HCT116 (cell line): ENCODE measurements around the gene NCOA1. TPM values are rescaled to one million over a fixed set of nuclear protein-coding genes. Genes with fewer than 3 reads are reported as not detected.
"Not testable (repeated sequence)": the region's sequence is repeated elsewhere in the genome, so short reads cannot be mapped to it uniquely, and the experiment has no call there.

Experiments used
- ATAC-seq: fragments of 200-7000 bp; cut with Tn5 transposase; 2 replicates; pipeline ENCODE4 v1.9.1; 2020; ENCODE audit warnings: mild to moderate bottlenecking, moderate library complexity
- BruUV-seq: library from RNA; stranded (reverse); fragments of 400-500 nt; replicated peaks from 2 replicates; lab custom pipeline; 2021; lab: Mats Ljungman, UMichigan
- CTCF ChIA-PET: fragments of 300-600 bp; sonication (Branson Sonifier 250); formaldehyde crosslinking; loops from one replicate; lab custom pipeline; 2021; ENCODE audit warnings: antibody characterized with exemption; lab: Charles Lee
- POLR2A ChIA-PET: fragments of 300-600, 350-600 bp; sonication (Branson Sonifier 250); formaldehyde crosslinking; loops from one replicate; lab custom pipeline; 2021; ENCODE audit warnings: antibody characterized with exemption; lab: Charles Lee
- RAD21 ChIA-PET, 2 experiments: fragments of 300-600 bp; sonication (Branson Sonifier 250); formaldehyde crosslinking; loops; one replicate each; lab custom pipeline; 2023; ENCODE audit warnings: low total read pairs in 2 of 2; ENCODE audit not compliant: uncharacterized antibody in 2 of 2, unreplicated experiment in 2 of 2, low non-redundant PET in 1 of 2; lab: Charles Lee
- DNase-seq: peaks from one replicate; pipeline ENCODE4 v3.0.0-alpha.2; 2010; ENCODE audit warnings: low read depth, low spot score
- H2AFZ ChIP-seq: fragments of 200-600 bp; shearing (Covaris generic), sonication (generic); 2 replicates; pipeline ENCODE4 v1.6.1; 2017; ENCODE audit warnings: low read depth, mixed run types, mixed read lengths, antibody characterized with exemption, low read length; ENCODE audit not compliant: poor library complexity, severe bottlenecking
- H3K27ac ChIP-seq: 2 replicates; pipeline ENCODE4 v1.5.1; 2012; ENCODE audit warnings: low read depth, low read length
- H3K27me3 ChIP-seq: fragments of 200-600 bp; sonication (generic); 2 replicates; pipeline ENCODE4 v1.6.1; 2016; ENCODE audit warnings: mixed run types, low read length, mixed read lengths; ENCODE audit not compliant: insufficient read depth
- H3K36me3 ChIP-seq, 2 experiments: fragments of 200-500 bp in 1 of 2; fragments of 200-600 bp in 1 of 2; sonication (Bioruptor generic) in 1 of 2; sonication (generic) in 1 of 2; 2 replicates each; pipeline versions ENCODE4 v1.5.1 to v1.6.1; 2014 to 2016; ENCODE audit warnings: low read length in 2 of 2, inconsistent platforms in 1 of 2, mixed read lengths in 1 of 2, mixed run types in 1 of 2; ENCODE audit not compliant: insufficient read depth in 2 of 2, control insufficient read depth in 1 of 2
- H3K4me1 ChIP-seq, 2 experiments: fragments of 200-600 bp in 1 of 2; sonication (generic) in 1 of 2; 2 replicates each; pipeline versions ENCODE4 v1.5.1 to v1.6.1; 2012 to 2017; ENCODE audit warnings: low read length in 2 of 2, inconsistent platforms in 1 of 2, mild to moderate bottlenecking in 1 of 2, mixed read lengths in 1 of 2, mixed run types in 1 of 2, moderate library complexity in 1 of 2; ENCODE audit not compliant: insufficient read depth in 2 of 2, control insufficient read depth in 1 of 2
- H3K4me2 ChIP-seq: fragments of 200-600 bp; sonication (generic); 2 replicates; pipeline ENCODE4 v1.6.1; 2017; ENCODE audit warnings: mixed run types, low read length, mixed read lengths
- H3K4me3 ChIP-seq, 2 experiments: fragments of 200-600 bp in 1 of 2; sonication (generic) in 1 of 2; replicated peaks in 1 of 2; 2 replicates each; pipeline ENCODE4 v1.5.1; 2011 to 2016; ENCODE audit warnings: low read length in 2 of 2, control low read depth in 1 of 2, low read depth in 1 of 2, mild to moderate bottlenecking in 1 of 2, mixed read lengths in 1 of 2, mixed run types in 1 of 2
- H3K79me2 ChIP-seq: fragments of 200-600 bp; sonication (generic); 2 replicates; pipeline ENCODE4 v1.6.1; 2017; ENCODE audit warnings: mild to moderate bottlenecking, mixed run types, low read length, moderate library complexity, mixed read lengths; ENCODE audit not compliant: insufficient read depth
- H3K9ac ChIP-seq: fragments of 200-600 bp; sonication (generic); 2 replicates; pipeline ENCODE4 v1.6.1; 2016; ENCODE audit warnings: low read length, mixed read lengths
- H3K9me2 ChIP-seq: fragments of 200-600 bp; sonication (generic), shearing (Covaris generic); 2 replicates; pipeline ENCODE4 v1.6.1; 2017; ENCODE audit warnings: mixed run types, mild to moderate bottlenecking, moderate library complexity; ENCODE audit not compliant: insufficient read depth
- H3K9me3 ChIP-seq, 2 experiments: fragments of 200-500 bp in 1 of 2; fragments of 200-600 bp in 1 of 2; sonication (Bioruptor generic) in 1 of 2; sonication (generic) in 1 of 2; 2 replicates each; pipeline ENCODE4 v1.6.1; 2014 to 2017; ENCODE audit warnings: low read length in 2 of 2, mixed read lengths in 2 of 2, inconsistent platforms in 1 of 2, low read depth in 1 of 2, mild to moderate bottlenecking in 1 of 2, mixed run types in 1 of 2, moderate library complexity in 1 of 2; ENCODE audit not compliant: control insufficient read depth in 1 of 2, insufficient read depth in 1 of 2
- H4K20me1 ChIP-seq: fragments of 200-600 bp; sonication (generic), shearing (Covaris generic); 2 replicates; pipeline ENCODE4 v1.6.1; 2017; ENCODE audit warnings: mixed run types, mild to moderate bottlenecking, moderate library complexity; ENCODE audit not compliant: insufficient read depth
- CBX3 ChIP-seq: IDR thresholded peaks from 2 replicates; pipeline ENCODE4 v1.6.1; 2012; ENCODE audit warnings: low read depth
- CEBPB ChIP-seq: IDR thresholded peaks from 2 replicates; pipeline ENCODE4 v1.6.1; 2012; ENCODE audit warnings: low read depth
- ELF1 ChIP-seq: IDR thresholded peaks from 2 replicates; pipeline ENCODE4 v1.6.1; 2012; ENCODE audit warnings: low read depth, borderline replicate concordance
- JUND ChIP-seq: IDR thresholded peaks from 2 replicates; pipeline ENCODE4 v1.6.1; 2012
- MAX ChIP-seq: IDR thresholded peaks from 2 replicates; pipeline ENCODE4 v1.6.1; 2012
- SIN3A ChIP-seq: IDR thresholded peaks from 2 replicates; pipeline ENCODE4 v1.6.1; 2012; ENCODE audit warnings: low read depth
- SP1 ChIP-seq: IDR thresholded peaks from 2 replicates; pipeline ENCODE4 v1.6.1; 2012; ENCODE audit warnings: low read depth
- SRF ChIP-seq: IDR thresholded peaks from 2 replicates; pipeline ENCODE4 v1.6.1; 2012; ENCODE audit warnings: low read depth
- TCF7L2 ChIP-seq: IDR thresholded peaks from 2 replicates; pipeline ENCODE4 v1.7.0; 2011; ENCODE audit warnings: borderline replicate concordance, inconsistent platforms; ENCODE audit not compliant: insufficient read depth, insufficient read length; ENCODE audit errors: extremely low read depth
- intact Hi-C: fragments of 100-400 bp; cut with micrococcal nuclease; formaldehyde crosslinking; loops from 2 replicates; pipeline ENCODE4 v1.10.0; 2022
- total RNA-seq: library from RNA; stranded (reverse); gene quantifications from one replicate; pipeline ENCODE4 v1.2.1, GENCODE V29; 2021; ENCODE audit not compliant: unreplicated experiment
- TF ChIP-seq, protein P1 (sequence below): IDR thresholded peaks from 2 replicates; pipeline ENCODE4 v1.6.1; 2011; ENCODE audit warnings: mild to moderate bottlenecking, low read length, moderate library complexity; ENCODE audit not compliant: insufficient replicate concordance; ENCODE audit errors: extremely low read depth
- TF ChIP-seq, protein P2 (sequence below): IDR thresholded peaks from 2 replicates; pipeline ENCODE4 v1.6.1; 2012
- TF ChIP-seq, protein P3 (sequence below): IDR thresholded peaks from 2 replicates; pipeline ENCODE4 v1.6.1; 2012; ENCODE audit warnings: low read depth

Gene NCOA1
- total RNA-seq, 1 experiment from 2014 or later: 10.4 TPM

- no peak for TF ChIP-seq MAX
- TF ChIP-seq, protein P1, sequence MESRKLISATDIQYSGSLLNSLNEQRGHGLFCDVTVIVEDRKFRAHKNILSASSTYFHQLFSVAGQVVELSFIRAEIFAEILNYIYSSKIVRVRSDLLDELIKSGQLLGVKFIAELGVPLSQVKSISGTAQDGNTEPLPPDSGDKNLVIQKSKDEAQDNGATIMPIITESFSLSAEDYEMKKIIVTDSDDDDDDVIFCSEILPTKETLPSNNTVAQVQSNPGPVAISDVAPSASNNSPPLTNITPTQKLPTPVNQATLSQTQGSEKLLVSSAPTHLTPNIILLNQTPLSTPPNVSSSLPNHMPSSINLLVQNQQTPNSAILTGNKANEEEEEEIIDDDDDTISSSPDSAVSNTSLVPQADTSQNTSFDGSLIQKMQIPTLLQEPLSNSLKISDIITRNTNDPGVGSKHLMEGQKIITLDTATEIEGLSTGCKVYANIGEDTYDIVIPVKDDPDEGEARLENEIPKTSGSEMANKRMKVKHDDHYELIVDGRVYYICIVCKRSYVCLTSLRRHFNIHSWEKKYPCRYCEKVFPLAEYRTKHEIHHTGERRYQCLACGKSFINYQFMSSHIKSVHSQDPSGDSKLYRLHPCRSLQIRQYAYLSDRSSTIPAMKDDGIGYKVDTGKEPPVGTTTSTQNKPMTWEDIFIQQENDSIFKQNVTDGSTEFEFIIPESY: no peak
- no peak for TF ChIP-seq TCF7L2
- no peak for TF ChIP-seq ELF1
- no peak for TF ChIP-seq SRF
- no peak for TF ChIP-seq CBX3
Measured at GRCh38 chr2:24579053-24579803, 88.2 kb downstream of the NCOA1 start (continued).

- Histone ChIP-seq H2AFZ (no peak overlapping the region), H3K36me3 (no peaks in the 10 kb centered on the region), H3K9me3 (no peaks in the 10 kb centered on the region), H3K79me2 (no peaks in the 10 kb centered on the region), H3K4me1 (no peaks in the 10 kb centered on the region), H3K4me2 (no peak overlapping the region), H3K27me3 (no peaks in the 10 kb centered on the region), H4K20me1 (no peaks in the 10 kb centered on the region), H3K9me2 (no peaks in the 10 kb centered on the region), H3K4me3 (no peak overlapping the region), H3K27ac (no peak overlapping the region), H3K9ac (no peak overlapping the region)
- intact Hi-C loops: no loop called here
- ChIA-PET RAD21 (no interaction called here), POLR2A (no interaction called here), CTCF (no interaction called here)
- BruUV-seq: no TSS peak
- no peak for TF ChIP-seq CBX3
- TF ChIP-seq SP1: no peak
- TF ChIP-seq SIN3A: no peak
- TF ChIP-seq, protein P2, sequence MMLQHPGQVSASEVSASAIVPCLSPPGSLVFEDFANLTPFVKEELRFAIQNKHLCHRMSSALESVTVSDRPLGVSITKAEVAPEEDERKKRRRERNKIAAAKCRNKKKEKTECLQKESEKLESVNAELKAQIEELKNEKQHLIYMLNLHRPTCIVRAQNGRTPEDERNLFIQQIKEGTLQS: no peak
- TF ChIP-seq JUND: no peak
- TF ChIP-seq CEBPB: no peak
- TF ChIP-seq, protein P3, sequence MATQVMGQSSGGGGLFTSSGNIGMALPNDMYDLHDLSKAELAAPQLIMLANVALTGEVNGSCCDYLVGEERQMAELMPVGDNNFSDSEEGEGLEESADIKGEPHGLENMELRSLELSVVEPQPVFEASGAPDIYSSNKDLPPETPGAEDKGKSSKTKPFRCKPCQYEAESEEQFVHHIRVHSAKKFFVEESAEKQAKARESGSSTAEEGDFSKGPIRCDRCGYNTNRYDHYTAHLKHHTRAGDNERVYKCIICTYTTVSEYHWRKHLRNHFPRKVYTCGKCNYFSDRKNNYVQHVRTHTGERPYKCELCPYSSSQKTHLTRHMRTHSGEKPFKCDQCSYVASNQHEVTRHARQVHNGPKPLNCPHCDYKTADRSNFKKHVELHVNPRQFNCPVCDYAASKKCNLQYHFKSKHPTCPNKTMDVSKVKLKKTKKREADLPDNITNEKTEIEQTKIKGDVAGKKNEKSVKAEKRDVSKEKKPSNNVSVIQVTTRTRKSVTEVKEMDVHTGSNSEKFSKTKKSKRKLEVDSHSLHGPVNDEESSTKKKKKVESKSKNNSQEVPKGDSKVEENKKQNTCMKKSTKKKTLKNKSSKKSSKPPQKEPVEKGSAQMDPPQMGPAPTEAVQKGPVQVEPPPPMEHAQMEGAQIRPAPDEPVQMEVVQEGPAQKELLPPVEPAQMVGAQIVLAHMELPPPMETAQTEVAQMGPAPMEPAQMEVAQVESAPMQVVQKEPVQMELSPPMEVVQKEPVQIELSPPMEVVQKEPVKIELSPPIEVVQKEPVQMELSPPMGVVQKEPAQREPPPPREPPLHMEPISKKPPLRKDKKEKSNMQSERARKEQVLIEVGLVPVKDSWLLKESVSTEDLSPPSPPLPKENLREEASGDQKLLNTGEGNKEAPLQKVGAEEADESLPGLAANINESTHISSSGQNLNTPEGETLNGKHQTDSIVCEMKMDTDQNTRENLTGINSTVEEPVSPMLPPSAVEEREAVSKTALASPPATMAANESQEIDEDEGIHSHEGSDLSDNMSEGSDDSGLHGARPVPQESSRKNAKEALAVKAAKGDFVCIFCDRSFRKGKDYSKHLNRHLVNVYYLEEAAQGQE: no peak
- no peak for ATAC-seq
- no peak for DNase-seq
Measured at GRCh38 chr2:24580561-24580960, 89.5 kb downstream of the NCOA1 start.

DNA sequence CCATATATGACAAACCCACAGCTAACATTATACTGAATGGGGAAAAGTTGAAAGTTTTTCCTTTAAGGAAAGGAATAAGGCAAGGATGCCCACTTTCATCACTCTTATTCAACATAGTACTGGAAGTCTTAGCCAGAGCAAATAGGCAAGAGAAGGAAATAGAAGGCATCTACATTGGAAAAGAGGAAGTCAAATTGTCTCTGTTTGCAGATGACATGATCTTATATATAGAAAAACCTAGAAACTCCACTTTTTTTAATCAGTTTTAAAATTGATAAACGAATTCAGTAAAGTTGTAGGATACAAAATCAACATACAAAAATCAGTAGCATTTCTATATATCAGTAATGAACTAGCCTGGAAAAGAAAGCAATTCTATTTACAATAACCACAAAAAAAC is 90.9 kb downstream of the NCOA1 start:
- H3K27ac ChIP-seq, H4K20me1 ChIP-seq, CTCF ChIA-PET, H3K4me2 ChIP-seq, RAD21 ChIA-PET, H3K4me3 ChIP-seq, H3K4me1 ChIP-seq, H2AFZ ChIP-seq, H3K27me3 ChIP-seq, H3K79me2 ChIP-seq, H3K9ac ChIP-seq, DNase-seq, intact Hi-C loops, H3K9me3 ChIP-seq, BruUV-seq, POLR2A ChIA-PET, H3K9me2 ChIP-seq, ATAC-seq, H3K36me3 ChIP-seq: not testable (repeated sequence)
